Ovary (tissue), 9 donors: ENCODE data around the gene LRRC32. TPM values are rescaled to one million over a fixed set of nuclear protein-coding genes. Genes with fewer than 3 reads are reported as not detected.

Source experiments
- DNase-seq, 5 donors: peaks; one replicate each; pipeline ENCODE4 v3.0.0-alpha.2; 2019 to 2020
- H3K27ac ChIP-seq, 2 donors: fragments of 200-600 bp; one replicate each; pipeline versions ENCODE4 v1.5.1 to v1.8.0; 2019 to 2022
- H3K27me3 ChIP-seq: fragments of 200-600 bp; one replicate; pipeline ENCODE4 v1.8.0; 2022
- H3K36me3 ChIP-seq: fragments of 200-600 bp; sonication (generic); one replicate; pipeline ENCODE4 v1.5.1; 2019
- H3K4me1 ChIP-seq: one replicate; pipeline ENCODE4 v1.8.1; 2013; ENCODE audit warnings: mild to moderate bottlenecking, moderate library complexity; ENCODE audit not compliant: insufficient read depth
- H3K4me3 ChIP-seq: fragments of 200-600 bp; sonication (generic); one replicate; pipeline ENCODE4 v1.5.1; 2017
- H3K9me3 ChIP-seq, 2 donors: fragments of 200-600 bp in 1 of 2; sonication (generic) in 1 of 2; one replicate each; pipeline versions ENCODE4 v1.5.1 to v1.8.1; 2013 to 2019; ENCODE audit warnings: mild to moderate bottlenecking in 1 of 2, moderate library complexity in 1 of 2
- EP300 ChIP-seq: sonication (generic); formaldehyde crosslinking; IDR thresholded peaks from one replicate; pipeline ENCODE4 v1.6.1; 2017; ENCODE audit warnings: antibody characterized with exemption
- POLR2A ChIP-seq: fragments of 450-650 bp; IDR thresholded peaks from one replicate; pipeline ENCODE4 v1.6.1; 2017; ENCODE audit warnings: antibody characterized with exemption, mild to moderate bottlenecking, moderate library complexity
- WGBS, 3 donors: extraction: QIAGEN DNeasy Blood & Tissue Kit in 1 of 3; methylation state at CpG; one replicate each; pipeline versions ENCODE4 v1.1.5 to v1.1.7; 2013 to 2017; 5-methylcytosine and 5-hydroxymethylcytosine counted together
- intact Hi-C, 4 donors: fragments of 100-400 bp; cut with DNase I; formaldehyde crosslinking; loops; one replicate each; pipeline versions ENCODE4 v1.11.0 to v1.15.1; 2022 to 2023
- polyA plus RNA-seq, 2 donors: library from polyadenylated mRNA; stranded (reverse); fragments of 200-250 nt in 1 of 2; fragments of 350-450 nt in 1 of 2; fragmentation: Illumina TruSeq in 1 of 2; extraction: RNeasy Lipid Tissue Mini Kit (QIAGEN cat#74804) in 1 of 2; gene quantifications; one replicate each; pipeline ENCODE4 v1.2.3, GENCODE V29; 2013 to 2014
- total RNA-seq, 7 donors: library from RNA; depleted of rRNA in 2 of 7; stranded (reverse); fragments of >200 nt in 2 of 7; fragmentation: NEBNext Ultra II Directional in 3 of 7; extraction: Animal tissue kit (Norgen Biotek cat#: 25700) in 3 of 7; gene quantifications; one replicate each; pipeline versions ENCODE4 v1.1.0 to v1.2.4, GENCODE V29; 2016 to 2023
- TF ChIP-seq, protein P1 (sequence below), 3 donors: fragments of 450-650 bp in 2 of 3; fragments of 200-600 bp in 1 of 3; IDR thresholded peaks; one replicate each; pipeline versions ENCODE4 v1.5.1 to v1.8.0; 2016 to 2022; ENCODE audit warnings: antibody characterized with exemption in 3 of 3, mild to moderate bottlenecking in 1 of 3
- donor health status: DM: no; HTN: no; CAD: no; lungs with moderate emphysema.
- donor health status: DM: no; HTN: no; CAD: no.
- donor health status: Bipolar disorder and iron deficiency.
- donor health status: DM: yes; HTN: yes; CAD: no.
- donor health status: DM: no; HTN: no; CAD: no.
- donor health status: DM: yes; HTN: yes; CAD: no.

LRRC32 gene
- total and polyA plus RNA-seq, 9 donors: 3.2 to 47.1 (median 29.5) TPM

DNA sequence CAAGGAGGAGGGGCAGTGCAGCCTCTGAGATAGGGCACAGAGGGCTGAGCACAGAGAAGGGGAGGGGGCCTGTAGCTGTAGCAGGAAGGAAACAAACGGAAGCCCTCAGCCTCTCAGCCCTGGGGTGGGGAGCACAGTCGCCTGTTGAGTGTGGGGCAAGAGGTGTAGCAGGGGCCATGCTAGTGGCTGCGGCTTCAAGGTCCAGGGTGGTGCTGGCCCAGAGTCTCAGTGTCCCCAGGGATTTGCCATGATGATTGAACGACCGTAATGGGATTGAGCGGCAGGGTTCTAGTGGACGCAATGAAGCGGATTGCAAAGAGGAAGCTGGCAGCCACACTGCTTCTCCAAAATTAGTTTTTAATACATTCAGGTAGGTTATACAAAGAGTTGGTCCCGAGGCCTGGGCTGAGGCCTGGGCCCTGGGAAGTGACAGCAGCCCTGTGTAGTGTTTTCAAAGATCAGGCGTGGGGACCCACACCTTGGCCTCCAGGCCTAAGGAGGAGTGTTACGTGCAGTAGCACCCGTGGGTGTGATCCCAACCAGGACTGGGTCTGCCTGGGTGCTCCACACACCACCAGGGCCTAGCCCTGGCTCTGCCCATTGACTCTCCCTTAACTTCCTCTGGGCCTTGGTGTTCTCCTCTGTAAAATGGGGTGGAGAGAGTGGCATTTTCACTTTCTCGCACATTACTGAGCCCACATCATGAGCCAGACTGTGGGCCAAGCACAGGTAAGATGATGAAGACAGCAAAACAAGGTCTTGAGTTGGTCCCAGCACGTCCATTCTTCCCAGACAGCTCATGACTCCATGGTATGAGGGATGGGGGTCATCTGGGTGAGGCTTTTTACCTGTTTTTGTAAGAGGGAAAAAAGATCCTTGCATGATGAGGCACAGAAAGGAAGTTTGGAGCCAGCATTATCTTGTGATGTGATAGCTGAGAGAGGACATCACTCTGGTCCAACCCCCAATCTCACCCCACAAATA, 13.1 kb downstream of the LRRC32 start:
- intact Hi-C loops: no loop called here
- no peaks in the 10 kb centered on the region for H3K9me3 ChIP-seq
- H3K27ac ChIP-seq: peak overlapping the region in 1 of 2 donors; percentile 38
- 82 to 89% (median 84%) methylated on average over 14 of the region's 14 CpGs for WGBS, 3 donors
- TF ChIP-seq, protein P1, sequence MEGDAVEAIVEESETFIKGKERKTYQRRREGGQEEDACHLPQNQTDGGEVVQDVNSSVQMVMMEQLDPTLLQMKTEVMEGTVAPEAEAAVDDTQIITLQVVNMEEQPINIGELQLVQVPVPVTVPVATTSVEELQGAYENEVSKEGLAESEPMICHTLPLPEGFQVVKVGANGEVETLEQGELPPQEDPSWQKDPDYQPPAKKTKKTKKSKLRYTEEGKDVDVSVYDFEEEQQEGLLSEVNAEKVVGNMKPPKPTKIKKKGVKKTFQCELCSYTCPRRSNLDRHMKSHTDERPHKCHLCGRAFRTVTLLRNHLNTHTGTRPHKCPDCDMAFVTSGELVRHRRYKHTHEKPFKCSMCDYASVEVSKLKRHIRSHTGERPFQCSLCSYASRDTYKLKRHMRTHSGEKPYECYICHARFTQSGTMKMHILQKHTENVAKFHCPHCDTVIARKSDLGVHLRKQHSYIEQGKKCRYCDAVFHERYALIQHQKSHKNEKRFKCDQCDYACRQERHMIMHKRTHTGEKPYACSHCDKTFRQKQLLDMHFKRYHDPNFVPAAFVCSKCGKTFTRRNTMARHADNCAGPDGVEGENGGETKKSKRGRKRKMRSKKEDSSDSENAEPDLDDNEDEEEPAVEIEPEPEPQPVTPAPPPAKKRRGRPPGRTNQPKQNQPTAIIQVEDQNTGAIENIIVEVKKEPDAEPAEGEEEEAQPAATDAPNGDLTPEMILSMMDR (IDR thresholded peaks at IDR 0.05): no peak
- TF ChIP-seq EP300: no peak
- no peak for TF ChIP-seq POLR2A
- peak in 4 of 5 donors; percentile 8 to 26 (median 20) for DNase-seq
- no peak overlapping the region for H3K4me3 ChIP-seq
- H3K27me3 ChIP-seq: no peaks in the 10 kb centered on the region
- peaks cover 21% of the 10 kb centered on the region for H3K4me1 ChIP-seq
- H3K36me3 ChIP-seq: no peaks in the 10 kb centered on the region

- H3K9me3 ChIP-seq: no peaks in the 10 kb centered on the region
- no peak overlapping the region for H3K4me3 ChIP-seq
- no peaks in the 10 kb centered on the region for H3K27me3 ChIP-seq
- no peak overlapping the region for H3K27ac ChIP-seq
- peak in 4 of 5 donors; percentile 8 to 34 (median 30) for DNase-seq
- no peaks in the 10 kb centered on the region for H3K36me3 ChIP-seq
- peaks cover 21% of the 10 kb centered on the region for H3K4me1 ChIP-seq
- intact Hi-C loops: no loop called here
- 46 to 55% (median 48%) methylated on average over 7 of the region's 7 CpGs for WGBS, 3 donors
- TF ChIP-seq, protein P1 (IDR thresholded peaks at IDR 0.05): no peak
- TF ChIP-seq POLR2A (no peak), EP300 (no peak)
Observed at GRCh38 chr11:76656571-76657081, 13.9 kb downstream of the LRRC32 start.

GRCh38 chr11:76656050-76656531, 14.5 kb downstream of the LRRC32 start:
- Histone ChIP-seq H3K4me3 (no peak overlapping the region), H3K4me1 (peaks cover 21% of the 10 kb centered on the region), H3K27me3 (no peaks in the 10 kb centered on the region), H3K27ac (peak overlapping the region in 1 of 2 donors; percentile 45), H3K9me3 (no peaks in the 10 kb centered on the region), H3K36me3 (no peaks in the 10 kb centered on the region)
- peak in 4 of 5 donors; percentile 15 to 46 (median 40) for DNase-seq
- no peak for TF ChIP-seq POLR2A
- TF ChIP-seq EP300: no peak
- TF ChIP-seq, protein P1 (IDR thresholded peaks at IDR 0.05): no peak
- WGBS, 3 donors: 71 to 74% (median 73%) methylated on average over 8 of the region's 8 CpGs
- intact Hi-C loops: no loop called here

DNA sequence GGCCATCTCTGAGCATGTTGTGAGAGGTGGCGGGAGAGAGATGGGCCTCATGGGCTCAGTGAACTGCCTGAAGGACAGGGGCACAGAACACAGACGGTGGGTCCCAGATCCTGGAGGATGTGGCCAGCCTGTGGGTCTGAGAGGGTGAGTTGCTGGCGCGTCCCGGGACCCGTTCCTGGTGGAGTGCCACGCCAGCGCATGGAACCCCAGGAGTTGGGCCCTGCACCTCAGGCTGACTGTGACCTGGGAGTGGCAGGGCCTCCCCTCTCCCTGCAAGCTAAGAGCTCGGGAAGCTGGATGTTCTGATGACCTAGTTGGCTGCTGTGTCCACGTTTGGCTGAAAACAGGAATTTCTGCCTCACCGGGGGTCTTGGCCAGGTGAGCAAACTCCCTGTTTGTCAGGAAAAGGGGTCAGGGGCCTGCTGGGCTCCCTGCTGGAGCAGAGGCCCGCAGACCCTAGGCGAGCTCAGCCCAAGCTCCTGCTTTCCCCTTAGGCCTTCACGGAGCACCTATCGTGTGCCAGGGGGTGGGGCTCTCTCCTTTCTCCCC, 15.0 kb downstream of the LRRC32 start:
- peak overlapping the region in 1 of 2 donors; percentile 45 for H3K27ac ChIP-seq
- no peaks in the 10 kb centered on the region for H3K36me3 ChIP-seq
- 70 to 73% (median 71%) methylated on average over 15 of the region's 15 CpGs for WGBS, 3 donors
- peak in 3 of 5 donors; percentile 13 to 38 (median 37) for DNase-seq
- H3K9me3 ChIP-seq: no peaks in the 10 kb centered on the region
- H3K4me3 ChIP-seq: no peak overlapping the region
- TF ChIP-seq, protein P1 (IDR thresholded peaks at IDR 0.05): no peak
- TF ChIP-seq POLR2A: no peak
- TF ChIP-seq EP300: no peak
- no peaks in the 10 kb centered on the region for H3K27me3 ChIP-seq
- H3K4me1 ChIP-seq: peaks cover 21% of the 10 kb centered on the region
- intact Hi-C loops: no loop called here
